Endothelial cell of umbilical vein (primary cell): ENCODE measurements around the gene CARS1. TPM values are rescaled to one million over a fixed set of nuclear protein-coding genes. Genes with fewer than 3 reads are reported as not detected.

ENCODE experiments used
- BruUV-seq: library from RNA; stranded (reverse); fragments of 400-500 nt; replicated peaks from 2 replicates; lab custom pipeline; 2021; lab: Mats Ljungman, UMichigan
- CTCF ChIA-PET: fragments of 300-600, 350-600 bp; sonication (Branson Sonifier 250); formaldehyde crosslinking; loops from one replicate; lab custom pipeline; 2021; ENCODE audit warnings: antibody characterized with exemption, inconsistent platforms; lab: Charles Lee
- POLR2A ChIA-PET: fragments of 300-600, 350-600 bp; sonication (Branson Sonifier 250); formaldehyde crosslinking; loops from one replicate; lab custom pipeline; 2021; ENCODE audit warnings: antibody characterized with exemption, inconsistent platforms; lab: Charles Lee
- DNase-seq: peaks from one replicate; pipeline ENCODE4 v3.0.0-alpha.2; 2011; ENCODE audit warnings: low read depth, low spot score
- FAIRE-seq: peaks from 2 replicates; lab custom pipeline; 2011; peaks lifted over from hg19 to GRCh38; lab: Jason Lieb, UNC
- H2AFZ ChIP-seq: 2 replicates; pipeline ENCODE4 v1.6.0; 2012; ENCODE audit warnings: low read depth, low read length, control low read depth, inconsistent platforms
- H3K27ac ChIP-seq: 2 replicates; pipeline ENCODE4 v1.5.1; 2011; ENCODE audit warnings: low read depth, mild to moderate bottlenecking, control low read depth, low read length, moderate library complexity; ENCODE audit not compliant: insufficient read depth
- H3K27me3 ChIP-seq, 2 experiments: 2 replicates each; pipeline versions ENCODE4 v1.6.0 to v1.6.1; 2011; ENCODE audit warnings: low read length in 2 of 2, mixed read lengths in 1 of 2; ENCODE audit not compliant: control insufficient read depth in 2 of 2, insufficient read depth in 2 of 2
- H3K36me3 ChIP-seq, 2 experiments: 2 replicates in 1 of 2; 3 replicates in 1 of 2; pipeline ENCODE4 v1.5.1; 2011; ENCODE audit warnings: low read length in 2 of 2, mild to moderate bottlenecking in 1 of 2, moderate library complexity in 1 of 2; ENCODE audit not compliant: control insufficient read depth in 2 of 2, insufficient read depth in 2 of 2; ENCODE audit errors: extremely low read depth in 1 of 2
- H3K4me1 ChIP-seq: 3 replicates; pipeline ENCODE4 v1.5.1; 2011; ENCODE audit warnings: mild to moderate bottlenecking, low read length; ENCODE audit not compliant: control insufficient read depth, insufficient read depth; ENCODE audit errors: extremely low read depth
- H3K4me2 ChIP-seq: 2 replicates; pipeline ENCODE4 v1.6.1; 2011; ENCODE audit warnings: low read length, control low read depth, mixed read lengths; ENCODE audit not compliant: insufficient read depth
- H3K4me3 ChIP-seq, 3 experiments: fragments of 200-600 bp in 1 of 3; sonication (generic), shearing (Covaris generic) in 1 of 3; replicated peaks in 1 of 3; 2 replicates each; pipeline ENCODE4 v1.5.1; 2011 to 2016; ENCODE audit warnings: control low read depth in 3 of 3, low read length in 3 of 3, mild to moderate bottlenecking in 2 of 3, inconsistent platforms in 1 of 3, low read depth in 1 of 3, moderate library complexity in 1 of 3; ENCODE audit not compliant: insufficient read depth in 1 of 3
- H3K79me2 ChIP-seq: 2 replicates; pipeline ENCODE4 v1.6.0; 2012; ENCODE audit warnings: low read length, inconsistent platforms; ENCODE audit not compliant: control insufficient read depth, insufficient read depth
- H3K9ac ChIP-seq: replicated peaks from 2 replicates; pipeline ENCODE3; 2011; ENCODE audit warnings: low read length, control low read depth; ENCODE audit not compliant: insufficient read depth; ENCODE audit errors: extremely low read depth
- H3K9me1 ChIP-seq: replicated peaks from 3 replicates; pipeline ENCODE4 v1.6.0; 2011; ENCODE audit warnings: mild to moderate bottlenecking, low read length; ENCODE audit not compliant: control insufficient read depth, insufficient read depth; ENCODE audit errors: extremely low read depth
- H3K9me3 ChIP-seq: replicated peaks from 2 replicates; pipeline ENCODE4 v1.5.1; 2012; ENCODE audit warnings: low read length, inconsistent platforms; ENCODE audit not compliant: control insufficient read depth, insufficient read depth
- H4K20me1 ChIP-seq: replicated peaks from 2 replicates; pipeline ENCODE3; 2011; ENCODE audit warnings: mild to moderate bottlenecking, low read length; ENCODE audit not compliant: control insufficient read depth, insufficient read depth; ENCODE audit errors: extremely low read depth
- CTCF ChIP-seq, 2 donors: IDR thresholded peaks; 1 replicate in 1 of 2; 2 replicates in 1 of 2; pipeline ENCODE4 v1.5.1; 2011; ENCODE audit warnings: low read length in 2 of 2, mild to moderate bottlenecking in 2 of 2, moderate library complexity in 2 of 2, control low read depth in 1 of 2, inconsistent platforms in 1 of 2, low read depth in 1 of 2; ENCODE audit not compliant: insufficient read depth in 1 of 2; ENCODE audit errors: extremely low read depth in 1 of 2
- EZH2 ChIP-seq: IDR thresholded peaks from 2 replicates; pipeline ENCODE4 v1.6.1; 2012; ENCODE audit warnings: borderline replicate concordance, low read depth, mild to moderate bottlenecking, moderate library complexity, low read length, inconsistent platforms; ENCODE audit not compliant: severe bottlenecking
- FOS ChIP-seq: IDR thresholded peaks from 2 replicates; pipeline ENCODE4 v1.6.1; 2011; ENCODE audit warnings: mild to moderate bottlenecking, low read length, moderate library complexity, borderline replicate concordance; ENCODE audit not compliant: insufficient read depth
- GATA2 ChIP-seq: IDR thresholded peaks from 2 replicates; pipeline ENCODE4 v1.7.0; 2011; ENCODE audit warnings: low read depth, mild to moderate bottlenecking, moderate library complexity, mixed read lengths, low read length; ENCODE audit not compliant: insufficient read length, insufficient read depth
- JUN ChIP-seq: IDR thresholded peaks from 2 replicates; pipeline ENCODE4 v1.6.1; 2011; ENCODE audit warnings: borderline replicate concordance, low read depth; ENCODE audit not compliant: insufficient read length, insufficient read depth
- MAX ChIP-seq: IDR thresholded peaks from 2 replicates; pipeline ENCODE4 v1.6.1; 2011; ENCODE audit not compliant: insufficient read depth, insufficient read length
- MYC ChIP-seq: IDR thresholded peaks from one replicate; pipeline ENCODE4 v1.6.1; 2011; ENCODE audit warnings: mild to moderate bottlenecking, low read depth, low read length
- POLR2A ChIP-seq: IDR thresholded peaks from 2 replicates; pipeline ENCODE4 v1.6.1; 2012; ENCODE audit warnings: low read depth, mild to moderate bottlenecking, control low read depth, low read length
- POLR2AphosphoS5 ChIP-seq: IDR thresholded peaks from 2 replicates; pipeline ENCODE4 v1.6.1; 2012; ENCODE audit warnings: low read depth, mild to moderate bottlenecking, control low read depth, low read length, moderate library complexity; ENCODE audit not compliant: insufficient read depth
- dilution Hi-C: fragments of 300-500 bp; cut with MboI; formaldehyde crosslinking; loops from one replicate; pipeline ENCODE4 v1.15.0; 2019; ENCODE audit warnings: low sequenced_read_pairs; ENCODE audit not compliant: extremely low pct_ligation_motif_present
- intact Hi-C: fragments of 100-400 bp; cut with micrococcal nuclease; formaldehyde crosslinking; loops from one replicate; pipeline ENCODE4 v1.10.0; 2022
- polyA plus RNA-seq, 4 experiments: library from polyadenylated mRNA; depleted of rRNA in 3 of 4; stranded (reverse) in 3 of 4; unstranded in 1 of 4; fragments of >200 nt; gene quantifications; 2 replicates each; pipeline versions ENCODE4 v1.2.1 to v1.2.3, GENCODE V29; 2011 to 2012; ENCODE audit warnings: missing spikeins in 1 of 4
- total RNA-seq: library from RNA; stranded (reverse); gene quantifications from 2 replicates; pipeline ENCODE4 v1.2.3, GENCODE V29; 2021

CARS1 gene
- total and polyA plus RNA-seq, 2 donors (not counting 3 experiments of a cell fraction or from before 2014, with no cell fraction given): 43.5 to 66.2 TPM

- dilution Hi-C loops (no loop called here), intact Hi-C loops (loop anchor here (1.0 to 10.0 kb wide), 4 partner anchors 62 to 458 kb away; partner anchors contain the start of gene CARS1)
- ChIA-PET CTCF (interaction anchor here (0.6 to 1.3 kb wide), 12 partner anchors 9 to 460 kb away, joined by 3 to 5 read pairs (median 4); partner anchors contain the start of gene PHLDA2), POLR2A (interaction anchor here (0.7 to 0.9 kb wide), 4 partner anchors 10 to 63 kb away, joined by 3 read pairs; partner anchors contain the start of gene PHLDA2)
- peak; percentile 88 for TF ChIP-seq POLR2A
- TF ChIP-seq FOS: no peak
- peak; percentile 90 for TF ChIP-seq POLR2AphosphoS5
- TF ChIP-seq GATA2: no peak
- peak; percentile 25 for TF ChIP-seq MYC
- TF ChIP-seq CTCF (IDR thresholded peaks at IDR 0.05; ENCODE audit: extremely low read depth in 1 of 2, insufficient read depth in 1 of 2, low read depth in 1 of 2, low read length in 2 of 2): no peak
- TF ChIP-seq MAX: peak; percentile 67
- no peak for TF ChIP-seq JUN
- no peak for TF ChIP-seq EZH2
- peak within 1 kb of the TSS; percentile 93 for H2AFZ ChIP-seq
- peak within 1 kb of the TSS; percentile 64 to 97 (median 95) for H3K4me3 ChIP-seq
- H3K9ac ChIP-seq: peak within 1 kb of the TSS; percentile 85
- H3K79me2 ChIP-seq: peaks cover 44% of the 10 kb centered on the region
- TSS peak; percentile 71 for BruUV-seq
- peaks cover 33% of the 10 kb centered on the region for H3K4me1 ChIP-seq
- no peaks in the 10 kb centered on the region for H3K36me3 ChIP-seq
- no peaks in the 10 kb centered on the region for H3K27me3 ChIP-seq
- FAIRE-seq: peak; percentile 91
- peak within 1 kb of the TSS; percentile 95 for H3K4me2 ChIP-seq
- peak within 1 kb of the TSS; percentile 64 for H3K27ac ChIP-seq
- no peaks in the 10 kb centered on the region for H3K9me3 ChIP-seq
- DNase-seq: peak; percentile 97
- no peaks in the 10 kb centered on the region for H3K9me1 ChIP-seq
- H4K20me1 ChIP-seq: peaks cover 4% of the 10 kb centered on the region
These were observed 64.8 kb downstream of the CARS1 start, which contains the start of gene NAP1L4 for GRCh38 chr11:2992234-2992996. NAP1L4 (minus strand) TSS chr11:2992329; CDS start chr11:2979220, 13,109 bp downstream.
